ENCODE results near the gene NUP214. TPM values are rescaled to one million over a fixed set of nuclear protein-coding genes. Genes with fewer than 3 reads are reported as not detected.
"Not testable (repeated sequence)": the region's sequence is repeated elsewhere in the genome, so short reads cannot be mapped to it uniquely, and the experiment has no call there.

Gene NUP214
- total and polyA plus RNA-seq, 8 donors: 43.8 to 58.4 (median 47.4) TPM

DNA sequence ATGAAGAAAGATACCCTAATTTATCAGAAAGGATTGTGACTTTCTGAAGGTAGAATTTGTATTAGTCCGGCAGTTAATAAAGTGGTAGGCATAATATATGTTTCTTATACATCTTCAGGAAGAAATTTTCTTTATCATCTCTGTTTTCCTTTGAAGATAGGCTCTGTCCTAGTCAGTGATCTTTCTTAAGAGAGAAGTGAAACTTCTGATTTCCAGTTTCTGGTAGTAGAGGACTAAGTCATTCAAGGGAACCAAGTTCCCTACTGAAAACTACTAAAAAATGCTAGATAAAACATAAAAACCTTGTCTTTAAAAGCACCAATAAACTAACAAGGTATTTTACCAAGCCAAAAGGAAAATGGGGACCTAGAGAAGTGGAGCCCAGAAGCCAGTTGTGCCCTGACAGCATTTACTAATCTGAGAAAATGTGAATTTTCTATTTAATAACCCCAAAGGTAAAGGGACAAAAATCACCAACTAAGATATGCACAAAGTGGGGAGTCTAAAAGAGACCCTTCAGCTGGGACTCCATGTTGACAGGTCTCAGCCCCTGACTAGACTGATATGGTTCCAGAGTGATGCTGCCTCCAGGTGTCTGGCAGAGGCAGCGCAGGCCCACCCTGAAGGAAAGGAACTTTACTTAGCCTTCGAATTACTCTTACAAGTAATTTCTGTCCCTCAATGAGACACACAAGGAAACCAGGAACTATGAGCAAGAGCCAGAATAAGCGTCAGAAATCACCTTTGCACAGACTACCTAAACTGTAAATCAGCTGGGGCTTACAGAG is 78.2 kb downstream of the NUP214 start:
- no peak overlapping the region for H3K4me3 ChIP-seq
- intact Hi-C loops (cut with DNase I): no loop called here
- no peak for DNase-seq
- peaks cover 0 to 87% of the 10 kb centered on the region in 2 donors for H3K36me3 ChIP-seq
- TF ChIP-seq, protein P1, sequence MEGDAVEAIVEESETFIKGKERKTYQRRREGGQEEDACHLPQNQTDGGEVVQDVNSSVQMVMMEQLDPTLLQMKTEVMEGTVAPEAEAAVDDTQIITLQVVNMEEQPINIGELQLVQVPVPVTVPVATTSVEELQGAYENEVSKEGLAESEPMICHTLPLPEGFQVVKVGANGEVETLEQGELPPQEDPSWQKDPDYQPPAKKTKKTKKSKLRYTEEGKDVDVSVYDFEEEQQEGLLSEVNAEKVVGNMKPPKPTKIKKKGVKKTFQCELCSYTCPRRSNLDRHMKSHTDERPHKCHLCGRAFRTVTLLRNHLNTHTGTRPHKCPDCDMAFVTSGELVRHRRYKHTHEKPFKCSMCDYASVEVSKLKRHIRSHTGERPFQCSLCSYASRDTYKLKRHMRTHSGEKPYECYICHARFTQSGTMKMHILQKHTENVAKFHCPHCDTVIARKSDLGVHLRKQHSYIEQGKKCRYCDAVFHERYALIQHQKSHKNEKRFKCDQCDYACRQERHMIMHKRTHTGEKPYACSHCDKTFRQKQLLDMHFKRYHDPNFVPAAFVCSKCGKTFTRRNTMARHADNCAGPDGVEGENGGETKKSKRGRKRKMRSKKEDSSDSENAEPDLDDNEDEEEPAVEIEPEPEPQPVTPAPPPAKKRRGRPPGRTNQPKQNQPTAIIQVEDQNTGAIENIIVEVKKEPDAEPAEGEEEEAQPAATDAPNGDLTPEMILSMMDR (IDR thresholded peaks at IDR 0.05): no peak
- H3K27ac ChIP-seq: no peak overlapping the region
- ATAC-seq: no peak
- H3K9me3 ChIP-seq: no peaks in the 10 kb centered on the region
- no peaks in the 10 kb centered on the region for H3K27me3 ChIP-seq
- no peaks in the 10 kb centered on the region for H3K4me1 ChIP-seq

DNA sequence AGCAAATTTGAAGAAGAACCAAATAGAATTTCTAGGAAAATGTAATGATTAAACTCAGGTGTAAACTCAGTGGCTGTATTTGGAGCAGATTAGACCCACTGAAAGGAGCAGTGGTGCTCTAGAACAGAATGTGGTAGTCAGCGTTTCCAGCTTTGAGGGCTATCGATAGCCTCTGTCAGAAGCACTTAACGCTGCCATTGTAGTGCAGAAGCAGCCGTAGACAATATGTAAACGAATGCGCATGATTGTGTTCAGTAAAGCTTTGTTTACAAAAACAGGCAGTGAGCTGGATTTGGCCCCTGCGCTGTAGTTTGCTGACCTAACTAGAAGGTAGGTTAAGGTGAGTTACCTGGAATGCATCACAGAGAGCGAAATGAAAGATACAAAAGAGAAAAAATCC is 78.9 kb downstream of the NUP214 start:
- H3K27ac ChIP-seq: no peak overlapping the region
- no peaks in the 10 kb centered on the region for H3K9me3 ChIP-seq
- intact Hi-C loops (cut with DNase I): no loop called here
- peaks cover 0 to 85% of the 10 kb centered on the region in 2 donors for H3K36me3 ChIP-seq
- ATAC-seq: no peak
- no peak for DNase-seq
- no peaks in the 10 kb centered on the region for H3K27me3 ChIP-seq
- TF ChIP-seq, protein P1 (IDR thresholded peaks at IDR 0.05): no peak
- no peaks in the 10 kb centered on the region for H3K4me1 ChIP-seq
- H3K4me3 ChIP-seq: no peak overlapping the region

DNA sequence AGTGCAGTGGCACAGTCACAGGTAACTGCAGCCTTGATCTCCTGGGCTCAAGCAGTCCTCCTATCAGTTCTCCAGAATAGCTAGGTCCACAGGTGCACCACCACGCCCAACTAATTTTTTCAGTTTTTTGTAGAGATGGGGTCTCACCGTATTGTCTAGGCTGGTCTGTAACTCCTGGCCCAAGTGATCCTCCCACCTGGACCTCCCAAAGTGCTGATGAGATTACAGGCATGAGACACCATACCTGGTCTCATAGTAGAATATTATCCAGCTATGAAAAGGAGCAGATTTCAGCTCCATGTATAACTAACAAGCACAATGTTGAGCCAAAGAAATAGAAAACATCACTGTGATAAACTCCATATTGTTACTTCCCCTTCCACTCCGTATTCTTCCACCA is 81.1 kb downstream of the NUP214 start:
- Histone ChIP-seq H3K27me3 (no peaks in the 10 kb centered on the region), H3K4me3 (no peak overlapping the region), H3K4me1 (no peaks in the 10 kb centered on the region), H3K9me3 (peaks cover 0 to 11% of the 10 kb centered on the region in 2 donors), H3K36me3 (peaks cover 0 to 80% of the 10 kb centered on the region in 2 donors), H3K27ac (no peak overlapping the region)
- DNase-seq (no peak), ATAC-seq (no peak)
- intact Hi-C loops (cut with DNase I): no loop called here
- TF ChIP-seq, protein P1 (IDR thresholded peaks at IDR 0.05): no peak

DNA sequence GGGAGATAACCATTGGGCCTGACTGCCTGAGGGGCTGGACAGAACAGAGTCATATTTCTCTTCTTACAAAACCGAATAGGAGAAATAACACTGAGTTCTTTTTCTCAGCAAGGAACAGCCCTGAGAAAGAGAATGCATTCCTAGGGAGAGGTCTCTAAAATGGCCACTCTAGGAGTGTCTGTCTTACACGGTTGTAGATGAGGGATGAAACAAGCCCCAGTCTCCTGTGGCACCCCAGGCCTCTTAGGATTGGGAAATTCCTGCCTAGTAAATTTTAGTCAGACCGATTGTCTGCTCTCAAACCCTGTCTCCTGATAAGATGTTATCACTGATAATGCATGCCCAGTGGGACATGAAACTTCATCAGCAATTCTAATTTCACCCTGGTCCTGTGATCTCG is 86.5 kb downstream of the NUP214 start:
- H3K9me3 ChIP-seq: peaks cover 0 to 22% of the 10 kb centered on the region in 2 donors
- DNase-seq; H3K4me3 ChIP-seq; H3K27ac ChIP-seq; H3K27me3 ChIP-seq; H3K4me1 ChIP-seq; ATAC-seq; intact Hi-C loops (cut with DNase I): not testable (repeated sequence)
- H3K36me3 ChIP-seq: peaks cover 0 to 65% of the 10 kb centered on the region in 2 donors

DNA sequence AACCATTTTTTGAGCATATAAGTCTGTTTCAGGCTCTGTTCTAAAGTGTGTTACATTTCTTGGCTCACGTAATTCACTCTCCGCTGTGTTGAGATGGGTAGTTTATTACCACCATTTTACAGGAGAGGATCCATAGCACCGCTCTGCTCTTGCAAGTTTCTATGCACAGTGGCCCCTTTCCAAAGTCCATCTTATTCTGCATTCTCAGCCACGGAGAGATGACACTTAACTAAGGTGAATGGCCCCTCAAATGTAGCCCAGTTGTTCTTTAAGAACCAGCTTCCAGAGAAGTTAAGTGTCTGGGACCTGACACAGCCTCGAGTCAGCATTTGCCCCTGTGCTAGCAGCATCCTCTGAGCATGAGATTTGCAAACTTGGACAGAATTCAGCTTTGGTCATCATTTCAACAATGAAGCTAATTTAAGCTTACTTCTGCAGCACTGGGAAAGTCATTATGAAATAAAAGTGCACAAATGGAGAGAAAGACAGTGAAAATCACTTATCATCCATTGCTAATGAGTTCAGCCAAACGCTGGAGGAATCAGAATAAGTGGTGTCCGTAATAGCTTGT is 89.0 kb downstream of the NUP214 start:
- Histone ChIP-seq H3K36me3 (peaks cover 0 to 66% of the 10 kb centered on the region in 2 donors), H3K9me3 (peaks cover 0 to 22% of the 10 kb centered on the region in 2 donors), H3K4me1 (peaks cover 0 to 5% of the 10 kb centered on the region in 2 donors), H3K27ac (no peak overlapping the region), H3K27me3 (no peaks in the 10 kb centered on the region), H3K4me3 (no peak overlapping the region)
- ATAC-seq (no peak), DNase-seq (no peak)
- TF ChIP-seq, protein P1 (IDR thresholded peaks at IDR 0.05): no peak
- intact Hi-C loops (cut with DNase I): no loop called here
